Kidney (tissue), 14 donors: Measurements from ENCODE around the gene TXN. TPM values are rescaled to one million over a fixed set of nuclear protein-coding genes. Genes with fewer than 3 reads are reported as not detected.
A peak's percentile ranks its signal among the peaks of the same experiment; 100 is the strongest.

ENCODE experiments used
- DNase-seq, 5 donors: peaks; one replicate each; pipeline ENCODE4 v3.0.0-alpha.2; 2013 to 2020
- FAIRE-seq: peaks from 2 replicates; lab custom pipeline; 2012; peaks lifted over from hg19 to GRCh38; lab: Jason Lieb, UNC
- H3K27ac ChIP-seq, 2 donors: one replicate each; pipeline ENCODE4 v1.7.0; 2013; ENCODE audit warnings: low read depth in 2 of 2, low read length in 2 of 2, inconsistent platforms in 1 of 2
- H3K27me3 ChIP-seq: one replicate; pipeline ENCODE4 v1.7.1; 2013; ENCODE audit warnings: low read length, inconsistent platforms; ENCODE audit not compliant: control insufficient read depth, insufficient read depth
- H3K36me3 ChIP-seq, 3 donors: one replicate each; pipeline versions ENCODE4 v1.7.0 to v1.7.1; 2013; ENCODE audit warnings: low read length in 3 of 3, control low read depth in 1 of 3, inconsistent platforms in 1 of 3; ENCODE audit not compliant: insufficient read depth in 3 of 3, control insufficient read depth in 2 of 3
- H3K4me1 ChIP-seq, 3 donors: one replicate each; pipeline versions ENCODE4 v1.7.0 to v1.7.1; 2013; ENCODE audit warnings: low read length in 3 of 3, inconsistent platforms in 1 of 3, low read depth in 1 of 3; ENCODE audit not compliant: control insufficient read depth in 2 of 3, insufficient read depth in 2 of 3
- H3K4me3 ChIP-seq, 3 donors: one replicate each; pipeline versions ENCODE4 v1.7.0 to v1.8.1; 2013; ENCODE audit warnings: low read length in 3 of 3, control low read depth in 1 of 3, inconsistent platforms in 1 of 3
- H3K9ac ChIP-seq, 3 donors: one replicate each; pipeline versions ENCODE4 v1.7.0 to v1.7.1; 2013; ENCODE audit warnings: low read length in 3 of 3, control low read depth in 1 of 3, inconsistent platforms in 1 of 3
- H3K9me3 ChIP-seq, 3 donors: one replicate each; pipeline versions ENCODE4 v1.7.0 to v1.7.1; 2013; ENCODE audit warnings: low read length in 3 of 3, control low read depth in 1 of 3, inconsistent platforms in 1 of 3; ENCODE audit not compliant: control insufficient read depth in 2 of 3, insufficient read depth in 1 of 3
- CTCF ChIP-seq: IDR thresholded peaks from 3 replicates; pipeline ENCODE4 v1.5.1; 2012; ENCODE audit warnings: mild to moderate bottlenecking, moderate library complexity, borderline replicate concordance; ENCODE audit not compliant: insufficient read depth; ENCODE audit errors: extremely low read depth
- intact Hi-C: fragments of 100-400 bp; cut with DNase I; formaldehyde crosslinking; loops from one replicate; pipeline ENCODE4 v1.11.1; 2022
- polyA plus RNA-seq: library from polyadenylated mRNA; stranded (reverse); fragments of 350-450 nt; fragmentation: Illumina TruSeq; extraction: RNeasy Lipid Tissue Mini Kit (QIAGEN cat#74804); gene quantifications from one replicate; pipeline ENCODE4 v1.2.3, GENCODE V29; 2014; ENCODE audit warnings: low read depth, low replicate concordance; ENCODE audit not compliant: insufficient read depth
- total RNA-seq: library from RNA; stranded (reverse); fragmentation: NEBNext Ultra II Directional; extraction: Animal tissue kit (Norgen Biotek cat#: 25700); gene quantifications from one replicate; pipeline ENCODE4 v1.2.1, GENCODE V29; 2021
- donor health status: control.
- donor health status: control.
- donor health status: control.
- donor health status: control.
- donor health status: control.
- donor health status: DM: yes; HTN: yes; CAD: no.
- donor health status: Normal renal cell carcinoma (clear cell type).

Gene TXN
- total and polyA plus RNA-seq, 2 donors from 2014 or later: 145 to 541 TPM

GRCh38 chr9:110240198-110240597 lies 16.1 kb downstream of the TXN start:
- peaks cover 2 to 10% (median 9%) of the 10 kb centered on the region in 3 donors for H3K36me3 ChIP-seq
- FAIRE-seq (no peak), DNase-seq (no peak)
- no peak for TF ChIP-seq CTCF
- no peak overlapping the region for H3K27ac ChIP-seq
- intact Hi-C loops: no loop called here
- no peaks in the 10 kb centered on the region for H3K27me3 ChIP-seq
- H3K4me1 ChIP-seq: no peaks in the 10 kb centered on the region
- no peaks in the 10 kb centered on the region for H3K9me3 ChIP-seq
- no peak overlapping the region for H3K9ac ChIP-seq
- no peak overlapping the region for H3K4me3 ChIP-seq

- no peaks in the 10 kb centered on the region for H3K4me1 ChIP-seq
- no peak overlapping the region for H3K9ac ChIP-seq
- intact Hi-C loops: no loop called here
- H3K4me3 ChIP-seq: no peak overlapping the region
- no peaks in the 10 kb centered on the region for H3K9me3 ChIP-seq
- TF ChIP-seq CTCF: no peak
- H3K36me3 ChIP-seq: no peaks in the 10 kb centered on the region
- no peaks in the 10 kb centered on the region for H3K27me3 ChIP-seq
- no peak overlapping the region for H3K27ac ChIP-seq
- FAIRE-seq: no peak
- DNase-seq: no peak
Measured at GRCh38 chr9:110228321-110228720, 28.0 kb downstream of the TXN start.

GRCh38 chr9:110224583-110224982 lies 31.7 kb downstream of the TXN start:
- Histone ChIP-seq H3K9me3 (no peaks in the 10 kb centered on the region), H3K4me3 (no peak overlapping the region), H3K36me3 (no peaks in the 10 kb centered on the region), H3K4me1 (no peaks in the 10 kb centered on the region), H3K27ac (no peak overlapping the region), H3K27me3 (no peaks in the 10 kb centered on the region), H3K9ac (no peak overlapping the region)
- FAIRE-seq: no peak
- TF ChIP-seq CTCF: no peak
- no peak for DNase-seq
- intact Hi-C loops: no loop called here

- TF ChIP-seq CTCF: no peak
- peak in 1 of 5 donors; percentile 6 for DNase-seq
- no peak overlapping the region for H3K9ac ChIP-seq
- H3K36me3 ChIP-seq: no peaks in the 10 kb centered on the region
- no peak overlapping the region for H3K4me3 ChIP-seq
- H3K9me3 ChIP-seq: no peaks in the 10 kb centered on the region
- FAIRE-seq: no peak
- no peak overlapping the region for H3K27ac ChIP-seq
- intact Hi-C loops: no loop called here
- H3K27me3 ChIP-seq: no peaks in the 10 kb centered on the region
- H3K4me1 ChIP-seq: no peaks in the 10 kb centered on the region
Measured at GRCh38 chr9:110220809-110221208, 35.5 kb downstream of the TXN start.
